ENCODE measurements around the gene NR1I2.

DNA sequence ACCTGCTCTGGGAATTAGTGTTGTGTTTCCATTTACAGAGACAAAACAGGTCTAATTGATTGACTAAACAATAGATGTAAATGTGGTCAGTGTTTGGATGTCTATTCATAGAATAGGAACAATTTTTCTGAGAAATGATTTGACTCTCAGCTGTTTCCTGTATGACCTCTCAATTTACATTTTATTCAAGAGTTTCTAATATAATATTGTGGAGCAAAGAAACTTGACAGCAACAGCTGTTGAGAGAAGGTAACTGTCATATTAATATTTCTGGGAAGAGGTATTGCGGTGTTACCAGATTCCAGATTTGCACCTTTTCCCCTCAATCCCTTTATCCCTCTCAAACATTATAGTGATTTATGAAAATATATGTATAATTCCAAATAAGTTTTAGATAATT, 3.7 kb upstream of the NR1I2 start:
- TF ChIP-seq EP300 (IDR thresholded peaks at IDR 0.05), result no peak
- no peak for TF ChIP-seq POLR2AphosphoS5 (IDR thresholded peaks at IDR 0.05)
- TF ChIP-seq, protein P1, sequence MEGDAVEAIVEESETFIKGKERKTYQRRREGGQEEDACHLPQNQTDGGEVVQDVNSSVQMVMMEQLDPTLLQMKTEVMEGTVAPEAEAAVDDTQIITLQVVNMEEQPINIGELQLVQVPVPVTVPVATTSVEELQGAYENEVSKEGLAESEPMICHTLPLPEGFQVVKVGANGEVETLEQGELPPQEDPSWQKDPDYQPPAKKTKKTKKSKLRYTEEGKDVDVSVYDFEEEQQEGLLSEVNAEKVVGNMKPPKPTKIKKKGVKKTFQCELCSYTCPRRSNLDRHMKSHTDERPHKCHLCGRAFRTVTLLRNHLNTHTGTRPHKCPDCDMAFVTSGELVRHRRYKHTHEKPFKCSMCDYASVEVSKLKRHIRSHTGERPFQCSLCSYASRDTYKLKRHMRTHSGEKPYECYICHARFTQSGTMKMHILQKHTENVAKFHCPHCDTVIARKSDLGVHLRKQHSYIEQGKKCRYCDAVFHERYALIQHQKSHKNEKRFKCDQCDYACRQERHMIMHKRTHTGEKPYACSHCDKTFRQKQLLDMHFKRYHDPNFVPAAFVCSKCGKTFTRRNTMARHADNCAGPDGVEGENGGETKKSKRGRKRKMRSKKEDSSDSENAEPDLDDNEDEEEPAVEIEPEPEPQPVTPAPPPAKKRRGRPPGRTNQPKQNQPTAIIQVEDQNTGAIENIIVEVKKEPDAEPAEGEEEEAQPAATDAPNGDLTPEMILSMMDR (IDR thresholded peaks at IDR 0.05), result no peak

Measured in esophagus muscularis mucosa (tissue), 4 donors.